BLaER1 treated with 17β-estradiol and CSF1 and Interleukin-3, amounts not matched to agents 10 nM and 100 nM (cell line): ENCODE data around the gene FAM193B.
"Not testable (repeated sequence)": the region's sequence is repeated elsewhere in the genome, so short reads cannot be mapped to it uniquely, and the experiment has no call there.

Experiments
- H3K27ac ChIP-seq, 11 experiments: shearing (Covaris generic); formaldehyde crosslinking; 2 replicates each; pipeline ENCODE4 v1.8.1; 2022
- H3K27me3 ChIP-seq, 11 experiments: shearing (Covaris generic); formaldehyde crosslinking; 2 replicates each; pipeline ENCODE4 v1.8.1; 2022
- H3K36me3 ChIP-seq, 11 experiments: shearing (Covaris generic); formaldehyde crosslinking; 2 replicates each; pipeline ENCODE4 v1.8.1; 2022
- H3K4me1 ChIP-seq, 10 experiments: shearing (Covaris generic); formaldehyde crosslinking; 2 replicates each; pipeline ENCODE4 v1.8.1; 2022
- H3K4me2 ChIP-seq, 11 experiments: shearing (Covaris generic); formaldehyde crosslinking; 2 replicates each; pipeline ENCODE4 v1.8.1; 2022
- H3K4me3 ChIP-seq, 10 experiments: shearing (Covaris generic); formaldehyde crosslinking; 2 replicates each; pipeline ENCODE4 v1.8.1; 2022
- H3K9ac ChIP-seq, 11 experiments: shearing (Covaris generic); formaldehyde crosslinking; 2 replicates each; pipeline ENCODE4 v1.8.1; 2022
- H3K9me3 ChIP-seq, 11 experiments: shearing (Covaris generic); formaldehyde crosslinking; replicated peaks in 1 of 11; 2 replicates each; pipeline ENCODE4 v1.8.1; 2022
- H4K20me1 ChIP-seq, 11 experiments: shearing (Covaris generic); formaldehyde crosslinking; 2 replicates each; pipeline ENCODE4 v1.8.1; 2022
- Cebpa-rat ChIP-seq, 11 experiments: shearing (Covaris generic); IDR thresholded peaks; 2 replicates each; pipeline ENCODE4 v1.8.1; 2022

FAM193B gene

DNA sequence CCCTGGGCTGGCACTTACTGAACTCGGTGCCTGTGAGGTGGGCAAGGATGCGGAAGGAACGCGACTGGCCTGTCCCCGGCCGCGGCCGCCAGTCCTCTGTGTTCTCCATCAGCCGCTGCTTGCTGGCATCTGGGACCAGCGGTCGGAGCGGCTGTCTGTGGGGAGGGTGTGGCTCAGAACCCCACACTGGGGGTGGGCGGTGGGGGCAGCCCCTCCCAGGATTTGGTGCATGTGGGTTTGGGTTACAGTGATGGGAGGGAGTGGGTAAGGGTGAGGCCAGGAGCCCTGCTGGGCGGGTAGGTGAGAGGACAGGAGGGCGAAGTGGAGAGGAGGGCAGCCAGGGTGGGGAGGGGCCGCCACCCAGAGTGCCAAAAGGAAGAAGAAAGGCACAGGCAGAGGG lies 63.4 kb downstream of the FAM193B start:
- H3K9me3 ChIP-seq, result no peaks in the 10 kb centered on the region
- peaks cover 64 to 85% (median 77%) of the 10 kb centered on the region in 10 experiments for H3K4me1 ChIP-seq
- no peak for TF ChIP-seq Cebpa-rat (IDR thresholded peaks at IDR 0.05)
- H4K20me1 ChIP-seq, result peaks cover 24 to 91% (median 63%) of the 10 kb centered on the region in 11 experiments
- peak overlapping the region; percentile 74 to 97 (median 83) for H3K4me2 ChIP-seq
- H3K9ac ChIP-seq, result peak overlapping the region in 8 of 11 experiments; percentile 31 to 76 (median 62); a peak in 16 of 22 replicates
- H3K27ac ChIP-seq, result peak overlapping the region in 8 of 11 experiments; percentile 49 to 82 (median 68); a peak in 16 of 22 replicates
- H3K27me3 ChIP-seq, result no peaks in the 10 kb centered on the region
- H3K4me3 ChIP-seq, result peak overlapping the region in 6 of 10 experiments; percentile 7 to 43 (median 32); a peak in 7 of 20 replicates
- H3K36me3 ChIP-seq, result peaks cover 48 to 82% (median 68%) of the 10 kb centered on the region in 11 experiments

DNA sequence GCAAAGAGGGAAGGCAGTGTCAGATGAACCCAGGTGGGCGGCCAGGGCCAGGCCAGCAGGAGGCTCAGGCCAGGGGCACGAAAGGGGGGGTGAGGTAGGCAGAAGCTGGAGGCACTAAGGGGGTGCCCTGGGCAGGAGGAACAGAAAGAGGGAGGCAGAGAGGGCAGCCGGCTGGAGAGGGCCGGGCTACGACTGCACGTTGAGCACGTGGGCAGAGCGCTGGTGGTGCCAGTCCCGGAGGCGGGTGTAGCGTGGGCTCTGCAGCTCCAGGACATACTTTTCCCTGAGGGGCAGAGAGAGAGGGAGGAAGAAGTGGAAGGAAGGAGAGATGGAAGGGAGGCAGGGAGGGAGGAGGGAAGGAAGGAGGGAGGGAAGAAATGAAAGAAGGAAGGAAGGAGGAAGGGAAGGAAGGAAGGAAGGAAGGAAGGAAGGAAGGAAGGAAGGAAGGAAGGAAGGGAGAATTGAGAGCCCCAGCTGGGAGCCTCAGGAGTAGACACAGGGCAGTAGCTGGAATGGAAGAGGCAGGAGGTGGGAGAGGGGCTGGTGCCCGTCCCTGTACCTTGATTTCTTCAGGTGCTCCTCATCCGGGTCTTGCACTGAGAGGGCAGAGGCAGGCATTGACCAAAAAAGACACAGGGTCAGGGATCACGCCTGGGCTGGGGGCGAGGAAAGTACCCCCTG lies 63.9 kb downstream of the FAM193B start:
- Histone ChIP-seq H4K20me1 (peaks cover 19 to 91% (median 60%) of the 10 kb centered on the region in 11 experiments; a peak in 21 of 22 replicates), H3K36me3 (peaks cover 53 to 82% (median 72%) of the 10 kb centered on the region in 11 experiments), H3K9me3 (no peaks in the 10 kb centered on the region), H3K27ac (peak overlapping the region in 9 of 11 experiments; percentile 1 to 82 (median 66); a peak in 16 of 22 replicates), H3K4me2 (peak overlapping the region; percentile 74 to 97 (median 83)), H3K4me1 (peaks cover 58 to 83% (median 74%) of the 10 kb centered on the region in 10 experiments), H3K27me3 (no peaks in the 10 kb centered on the region), H3K4me3 (peak overlapping the region in 6 of 10 experiments; percentile 7 to 43 (median 32); a peak in 8 of 20 replicates), H3K9ac (peak overlapping the region in 9 of 11 experiments; percentile 2 to 76 (median 60); a peak in 15 of 22 replicates)
- no peak for TF ChIP-seq Cebpa-rat (IDR thresholded peaks at IDR 0.05)

DNA sequence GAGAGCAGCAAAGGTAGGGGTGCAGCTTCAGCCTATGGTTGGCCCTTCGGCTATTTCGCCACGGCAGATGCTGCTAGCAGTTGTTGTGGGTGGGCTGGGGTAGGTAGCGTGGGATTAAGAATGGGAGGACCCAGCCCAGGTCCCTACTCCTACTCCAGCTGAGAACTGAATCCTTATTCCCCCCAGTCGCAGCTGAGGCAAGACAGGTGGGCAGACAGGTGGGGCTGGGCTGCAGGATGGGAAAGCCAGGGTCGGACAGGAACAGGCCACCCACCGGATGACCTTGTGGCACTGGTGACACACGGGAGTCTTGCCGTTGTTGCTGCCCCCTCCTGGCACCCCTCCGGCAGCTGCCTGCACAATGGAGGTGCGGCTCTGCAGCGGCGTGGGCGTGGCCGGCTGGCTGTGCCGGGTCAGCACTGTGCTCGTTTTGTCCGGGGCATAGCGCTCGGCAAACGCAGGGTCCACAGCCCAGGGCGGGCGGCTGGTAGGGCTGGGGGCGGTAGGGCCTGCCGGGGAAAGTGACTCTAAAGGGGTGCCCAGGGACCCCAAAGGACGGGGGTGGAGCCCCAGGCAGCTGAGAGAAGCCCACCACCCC lies 65.1 kb downstream of the FAM193B start:
- Histone ChIP-seq H3K9ac (peak overlapping the region in 8 of 11 experiments; percentile 19 to 76 (median 62); a peak in 14 of 22 replicates), H3K27ac (peak overlapping the region in 6 of 11 experiments; percentile 2 to 82 (median 73); a peak in 9 of 22 replicates), H3K9me3 (no peaks in the 10 kb centered on the region), H3K4me1 (peaks cover 46 to 76% (median 67%) of the 10 kb centered on the region in 10 experiments), H3K4me2 (peak overlapping the region; percentile 74 to 97 (median 83); a peak in 21 of 22 replicates), H4K20me1 (peaks cover 19 to 96% (median 64%) of the 10 kb centered on the region in 11 experiments; a peak in 21 of 22 replicates), H3K27me3 (no peaks in the 10 kb centered on the region), H3K4me3 (peak overlapping the region in 2 of 10 experiments; percentile 9 to 24; a peak in 2 of 20 replicates), H3K36me3 (peaks cover 65 to 92% (median 85%) of the 10 kb centered on the region in 11 experiments)
- TF ChIP-seq Cebpa-rat (IDR thresholded peaks at IDR 0.05), result no peak

DNA sequence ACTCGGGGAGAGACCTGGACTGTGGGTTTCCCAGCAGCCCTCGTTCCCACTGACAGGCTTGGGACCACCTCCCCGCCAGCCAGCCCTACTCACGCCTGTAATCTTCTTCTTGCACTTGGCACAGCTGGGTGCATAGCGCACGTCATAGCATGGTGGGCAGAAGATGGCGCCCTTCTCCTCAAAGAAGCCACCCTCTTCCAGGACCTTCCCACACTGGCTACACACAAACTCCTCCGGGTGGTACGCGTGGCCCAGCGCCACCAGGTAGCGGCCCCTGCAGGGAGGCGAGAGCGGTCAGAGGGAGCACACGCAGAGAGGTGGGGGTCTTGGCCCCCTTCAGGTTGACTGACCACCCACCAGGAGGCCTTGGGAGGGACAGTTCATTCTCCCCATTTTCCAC lies 66.4 kb downstream of the FAM193B start:
- peaks cover 34 to 65% (median 55%) of the 10 kb centered on the region in 10 experiments for H3K4me1 ChIP-seq
- H3K36me3 ChIP-seq, result peaks cover 74 to 98% (median 94%) of the 10 kb centered on the region in 11 experiments

DNA sequence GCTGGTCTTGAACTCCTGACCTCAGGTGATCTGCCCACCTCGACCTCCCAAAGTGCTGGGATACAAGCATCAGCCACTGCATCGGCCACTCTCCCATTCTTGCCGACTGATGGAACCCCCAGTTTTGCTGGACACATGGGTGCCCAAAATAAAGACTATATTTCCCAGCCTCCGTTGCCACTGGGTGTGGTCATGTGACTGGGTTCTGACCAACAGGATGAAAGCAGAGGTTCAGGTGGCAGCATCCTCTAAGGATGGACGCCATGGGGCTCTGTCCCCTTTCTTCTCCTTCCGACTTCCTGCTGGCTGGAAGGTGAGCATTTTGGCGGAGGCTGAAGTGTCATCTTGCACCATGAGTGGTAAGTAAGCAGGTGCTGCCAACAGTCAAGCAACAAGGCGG lies 67.2 kb downstream of the FAM193B start:
- H3K4me1 ChIP-seq, result peaks cover 25 to 65% (median 51%) of the 10 kb centered on the region in 10 experiments
- H3K9ac ChIP-seq, result no peak overlapping the region
- H3K27ac ChIP-seq, result no peak overlapping the region; a peak in 1 of 22 replicates
- no peak overlapping the region for H3K4me2 ChIP-seq
- H4K20me1 ChIP-seq, result peaks cover 16 to 98% (median 60%) of the 10 kb centered on the region in 11 experiments; a peak in 21 of 22 replicates
- H3K27me3 ChIP-seq, result no peaks in the 10 kb centered on the region
- no peak for TF ChIP-seq Cebpa-rat (IDR thresholded peaks at IDR 0.05)
- no peak overlapping the region for H3K4me3 ChIP-seq
- H3K36me3 ChIP-seq, result peaks cover 67 to 98% (median 90%) of the 10 kb centered on the region in 11 experiments
- no peaks in the 10 kb centered on the region for H3K9me3 ChIP-seq

More for the DNA sequence above, 66.4 kb downstream of the FAM193B start:
- peaks cover 16 to 98% (median 65%) of the 10 kb centered on the region in 11 experiments; a peak in 21 of 22 replicates for H4K20me1 ChIP-seq
- TF ChIP-seq Cebpa-rat (IDR thresholded peaks at IDR 0.05), result no peak
- peak overlapping the region in 3 of 11 experiments; percentile 5 to 74 (median 41); a peak in 4 of 22 replicates for H3K9ac ChIP-seq
- no peaks in the 10 kb centered on the region for H3K9me3 ChIP-seq
- H3K4me2 ChIP-seq, result peak overlapping the region in 1 of 11 experiments; percentile 83; a peak in 2 of 22 replicates
- no peaks in the 10 kb centered on the region for H3K27me3 ChIP-seq
- H3K27ac ChIP-seq, result peak overlapping the region in 3 of 11 experiments; percentile 34 to 82 (median 38); a peak in 6 of 22 replicates
- H3K4me3 ChIP-seq, result no peak overlapping the region

DNA sequence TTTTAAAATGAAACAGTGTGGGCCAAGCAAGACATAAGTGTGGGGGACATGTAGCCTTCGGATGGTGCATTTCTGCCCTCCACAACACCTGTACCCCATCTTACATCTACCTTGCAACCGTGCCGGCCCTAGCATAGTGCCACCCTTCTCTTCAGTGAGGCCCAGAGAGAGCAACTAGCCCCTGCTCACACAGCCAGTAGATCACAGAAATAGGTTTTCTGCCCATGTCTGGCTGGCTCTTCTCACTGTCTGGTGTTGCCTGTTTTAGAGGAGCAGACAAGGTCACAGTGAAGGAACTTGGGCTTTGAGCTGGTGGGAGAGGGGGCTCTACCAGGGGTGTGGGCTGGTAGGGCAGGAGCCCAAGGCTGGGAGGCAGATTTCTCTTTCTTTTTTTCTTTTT lies 68.1 kb downstream of the FAM193B start:
- H3K4me3 ChIP-seq, result no peak overlapping the region
- peaks cover 16 to 100% (median 61%) of the 10 kb centered on the region in 11 experiments; a peak in 21 of 22 replicates for H4K20me1 ChIP-seq
- H3K4me1 ChIP-seq, result peaks cover 25 to 66% (median 53%) of the 10 kb centered on the region in 10 experiments
- no peak overlapping the region for H3K4me2 ChIP-seq
- H3K27me3 ChIP-seq, result no peaks in the 10 kb centered on the region
- no peak overlapping the region for H3K9ac ChIP-seq
- no peaks in the 10 kb centered on the region for H3K9me3 ChIP-seq
- H3K27ac ChIP-seq, result no peak overlapping the region
- peaks cover 63 to 99% (median 92%) of the 10 kb centered on the region in 11 experiments for H3K36me3 ChIP-seq
- TF ChIP-seq Cebpa-rat (IDR thresholded peaks at IDR 0.05), result no peak

DNA sequence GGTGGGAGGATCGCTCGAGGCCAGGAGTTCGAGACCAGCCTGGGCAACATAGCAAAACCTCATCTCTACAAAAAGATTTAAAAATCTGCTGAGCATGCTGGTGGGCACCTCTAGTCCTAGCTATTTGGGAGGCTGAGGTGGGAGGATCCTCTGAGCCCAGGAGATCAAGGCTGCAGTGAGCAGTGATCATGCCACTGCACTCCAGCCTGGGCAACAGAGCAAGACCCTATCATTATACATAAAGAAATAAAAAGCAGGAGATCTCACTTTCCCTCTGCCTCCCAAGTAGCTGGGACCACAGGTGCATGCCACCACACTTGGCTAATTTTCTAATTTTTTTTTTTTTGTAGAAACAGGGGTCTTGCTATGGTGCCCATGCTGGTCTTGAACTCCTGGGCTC lies 68.6 kb downstream of the FAM193B start:
- Histone ChIP-seq H3K36me3 (peaks cover 58 to 97% (median 87%) of the 10 kb centered on the region in 11 experiments), H3K9ac (peak overlapping the region in 3 of 11 experiments; percentile 1 to 45 (median 29); a peak in 1 of 22 replicates), H3K4me1 (peaks cover 23 to 66% (median 50%) of the 10 kb centered on the region in 10 experiments), H3K27ac (peak overlapping the region in 2 of 11 experiments; percentile 57; a peak in 2 of 22 replicates), H4K20me1 (peaks cover 13 to 98% (median 57%) of the 10 kb centered on the region in 11 experiments; a peak in 21 of 22 replicates)
- not testable (repeated sequence) for H3K4me3 ChIP-seq, H3K9me3 ChIP-seq, H3K4me2 ChIP-seq, H3K27me3 ChIP-seq

DNA sequence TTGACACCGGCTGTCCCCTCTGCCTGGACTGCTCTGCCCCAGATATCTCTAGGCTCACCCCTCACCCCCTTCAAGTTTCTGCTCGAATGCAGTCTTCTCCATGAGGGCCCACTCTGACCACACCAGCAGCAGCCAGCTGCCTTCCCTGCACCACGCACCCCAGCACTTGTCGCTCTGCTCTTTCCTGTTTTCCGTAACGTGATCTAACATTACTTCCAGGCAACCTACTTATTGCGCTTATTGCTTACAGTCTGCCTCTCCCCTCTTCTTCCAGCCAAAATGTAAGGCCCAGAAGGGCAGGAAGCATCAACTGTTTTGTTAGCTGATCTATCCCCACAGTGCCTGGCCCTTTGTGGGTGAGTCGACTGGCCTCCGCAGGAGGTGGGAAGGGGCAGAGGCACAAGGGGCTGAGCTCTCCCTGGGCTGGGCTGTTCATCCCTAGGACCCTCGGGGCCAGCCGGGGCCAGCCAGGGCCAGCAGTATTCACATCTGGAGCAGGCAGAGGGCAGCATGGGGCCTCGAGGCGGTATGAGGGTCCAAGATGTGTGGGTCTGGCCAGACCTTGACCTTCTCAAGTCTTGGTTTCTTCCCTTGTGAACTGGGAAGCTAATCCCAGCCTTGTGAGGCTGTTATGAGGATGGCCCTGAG lies 69.3 kb downstream of the FAM193B start:
- Histone ChIP-seq H3K36me3 (peaks cover 57 to 91% (median 82%) of the 10 kb centered on the region in 11 experiments), H3K27ac (peak overlapping the region in 5 of 11 experiments; percentile 3 to 57 (median 28); a peak in 5 of 22 replicates), H3K9ac (peak overlapping the region in 4 of 11 experiments; percentile 1 to 45 (median 19); a peak in 5 of 22 replicates), H3K4me1 (peaks cover 21 to 66% (median 50%) of the 10 kb centered on the region in 10 experiments), H3K9me3 (no peaks in the 10 kb centered on the region), H3K4me2 (no peak overlapping the region; a peak in 1 of 22 replicates), H4K20me1 (peaks cover 12 to 98% (median 52%) of the 10 kb centered on the region in 11 experiments; a peak in 21 of 22 replicates), H3K4me3 (no peak overlapping the region), H3K27me3 (no peaks in the 10 kb centered on the region)
- no peak for TF ChIP-seq Cebpa-rat (IDR thresholded peaks at IDR 0.05)
